GM12865 (cell line): ENCODE data around the gene C10orf143.

Experiments
- DNase-seq: peaks from one replicate; pipeline ENCODE4 v3.0.0; 2010; ENCODE audit warnings: low read depth
- H3K4me3 ChIP-seq: 2 replicates; pipeline ENCODE4 v1.5.1; 2011; ENCODE audit warnings: mild to moderate bottlenecking, low read depth, low read length, control low read depth
- TF ChIP-seq, protein P1 (sequence below): IDR thresholded peaks from 2 replicates; pipeline ENCODE4 v1.5.1; 2011; ENCODE audit warnings: low read length, control low read depth, low read depth, inconsistent platforms; ENCODE audit not compliant: insufficient read depth; ENCODE audit errors: missing control alignments

The C10orf143 gene

DNA sequence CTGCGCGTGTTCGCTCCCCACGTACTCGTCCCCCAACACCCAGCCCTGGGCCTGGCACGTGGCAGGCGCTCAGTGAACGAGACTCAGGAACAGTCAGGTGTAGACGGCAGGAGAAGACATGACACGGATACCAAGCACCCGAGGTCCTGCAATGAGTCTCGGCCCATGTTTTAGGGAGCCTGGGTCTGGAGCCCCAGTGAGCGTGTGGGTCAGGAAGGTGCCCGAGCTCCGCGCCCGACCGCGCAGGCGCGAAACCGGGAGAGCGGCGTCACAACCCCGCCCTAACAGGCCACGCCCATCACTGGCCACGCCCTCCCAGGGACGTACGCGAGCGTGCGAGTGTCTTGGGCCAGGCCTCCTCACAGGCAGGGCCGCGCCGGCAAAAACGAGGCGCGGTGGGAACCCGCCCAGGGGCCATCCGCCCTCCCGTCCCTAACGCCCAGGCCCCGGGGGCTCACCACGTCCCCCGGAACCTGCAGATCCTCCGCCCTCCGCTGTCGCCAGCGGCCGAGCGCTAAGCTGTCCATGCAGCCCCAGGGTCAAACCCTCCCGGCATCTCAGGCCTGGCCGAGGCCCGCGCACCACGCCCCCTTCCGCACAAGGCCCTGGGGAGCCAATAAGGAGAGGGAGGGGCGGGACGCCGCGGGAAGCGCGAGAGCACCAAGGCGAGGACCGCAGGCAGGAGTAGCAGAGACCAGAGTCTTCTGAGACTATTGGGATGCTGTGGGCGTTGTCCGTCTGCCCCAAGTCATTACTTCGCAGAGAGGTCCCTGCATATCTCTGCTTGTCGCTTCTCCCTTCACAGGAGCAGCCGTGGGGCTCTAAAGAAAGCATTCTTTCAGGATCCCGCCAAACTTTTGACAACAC, at the start of gene C10orf143:
Gene C10orf143 (minus strand): TSS at position 585 of the 867 bp plus-strand sequence. CDS start 58 bp downstream, at position 527.
- DNase-seq, result peak; percentile 98
- TF ChIP-seq, protein P1, sequence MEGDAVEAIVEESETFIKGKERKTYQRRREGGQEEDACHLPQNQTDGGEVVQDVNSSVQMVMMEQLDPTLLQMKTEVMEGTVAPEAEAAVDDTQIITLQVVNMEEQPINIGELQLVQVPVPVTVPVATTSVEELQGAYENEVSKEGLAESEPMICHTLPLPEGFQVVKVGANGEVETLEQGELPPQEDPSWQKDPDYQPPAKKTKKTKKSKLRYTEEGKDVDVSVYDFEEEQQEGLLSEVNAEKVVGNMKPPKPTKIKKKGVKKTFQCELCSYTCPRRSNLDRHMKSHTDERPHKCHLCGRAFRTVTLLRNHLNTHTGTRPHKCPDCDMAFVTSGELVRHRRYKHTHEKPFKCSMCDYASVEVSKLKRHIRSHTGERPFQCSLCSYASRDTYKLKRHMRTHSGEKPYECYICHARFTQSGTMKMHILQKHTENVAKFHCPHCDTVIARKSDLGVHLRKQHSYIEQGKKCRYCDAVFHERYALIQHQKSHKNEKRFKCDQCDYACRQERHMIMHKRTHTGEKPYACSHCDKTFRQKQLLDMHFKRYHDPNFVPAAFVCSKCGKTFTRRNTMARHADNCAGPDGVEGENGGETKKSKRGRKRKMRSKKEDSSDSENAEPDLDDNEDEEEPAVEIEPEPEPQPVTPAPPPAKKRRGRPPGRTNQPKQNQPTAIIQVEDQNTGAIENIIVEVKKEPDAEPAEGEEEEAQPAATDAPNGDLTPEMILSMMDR, result no peak
- peak within 1 kb of the TSS; percentile 86 for H3K4me3 ChIP-seq

DNA sequence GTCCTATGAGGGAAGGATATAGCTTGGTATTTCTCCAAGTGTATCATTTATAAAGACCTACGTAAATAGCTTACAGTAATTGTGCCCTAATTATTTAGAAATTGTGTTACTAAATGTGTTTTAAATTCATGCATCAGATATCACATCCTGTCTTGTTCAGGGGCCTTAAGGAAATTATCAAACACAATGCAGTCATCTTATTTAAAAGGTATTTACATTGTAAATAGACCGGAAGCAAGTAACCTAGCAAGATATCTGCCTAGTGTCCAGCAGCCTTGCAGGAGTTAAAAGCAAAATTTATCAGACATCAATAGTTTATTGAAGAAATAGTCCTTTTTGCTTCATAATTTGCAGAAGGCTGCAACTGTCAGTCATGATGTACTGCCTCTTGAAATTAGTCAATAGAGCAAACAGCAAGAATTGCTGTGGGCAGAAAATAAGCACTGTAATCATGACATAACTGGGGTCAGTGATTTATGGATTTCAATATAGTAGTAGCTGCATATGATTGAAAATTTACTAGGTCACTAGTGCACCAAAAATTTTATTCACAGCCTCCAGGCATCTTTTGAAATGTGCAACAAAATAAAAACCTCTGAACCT, 48.7 kb upstream of the C10orf143 start:
- H3K4me3 ChIP-seq, result no peak overlapping the region
- TF ChIP-seq, protein P1, result no peak
- DNase-seq, result no peak

DNA sequence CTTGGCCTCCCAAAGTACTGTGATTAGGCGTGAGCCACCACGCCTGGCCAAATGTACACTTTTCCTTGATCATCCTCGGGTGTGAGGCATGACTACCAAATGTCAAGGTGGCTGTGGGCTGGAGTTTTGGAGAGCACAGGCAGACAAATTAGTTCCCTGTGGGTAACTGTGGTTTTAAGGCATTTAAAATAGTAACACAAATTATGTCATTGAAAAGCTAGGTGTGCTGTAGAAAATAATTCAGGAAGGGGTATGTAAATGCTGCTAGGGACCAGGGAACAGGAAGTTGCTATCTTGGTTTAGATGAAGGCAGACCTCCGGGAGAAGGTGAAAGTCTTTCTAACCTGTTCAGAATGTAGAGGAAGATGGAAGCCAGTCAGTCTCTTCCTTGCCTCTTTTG, 35.4 kb upstream of the C10orf143 start:
- peak; percentile 9 for DNase-seq
- TF ChIP-seq, protein P1, result no peak
- H3K4me3 ChIP-seq, result no peak overlapping the region

DNA sequence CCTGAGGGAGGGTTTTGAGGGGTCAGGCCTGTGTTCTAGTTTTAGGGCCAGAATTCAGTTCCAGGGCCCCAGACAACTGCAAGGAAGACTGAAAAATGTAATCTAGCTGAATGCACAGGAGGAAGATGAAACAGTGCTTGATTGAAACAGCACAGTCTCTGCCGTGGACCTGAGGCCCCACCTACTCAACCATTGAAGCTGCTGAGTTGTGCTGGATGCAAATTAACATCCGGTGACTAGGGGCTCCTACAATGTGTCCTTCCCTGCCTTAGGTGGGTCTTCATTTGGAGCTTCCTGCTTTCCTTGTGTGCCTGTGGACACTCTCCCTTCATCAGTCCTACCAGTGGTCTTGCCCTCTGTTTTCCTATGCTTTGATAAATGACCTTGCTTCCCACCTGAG, 31.2 kb upstream of the C10orf143 start:
- TF ChIP-seq, protein P1, result no peak
- H3K4me3 ChIP-seq, result peak overlapping the region; percentile 4; the same call in 1 of the 2 replicates
- peak; percentile 75 for DNase-seq

DNA sequence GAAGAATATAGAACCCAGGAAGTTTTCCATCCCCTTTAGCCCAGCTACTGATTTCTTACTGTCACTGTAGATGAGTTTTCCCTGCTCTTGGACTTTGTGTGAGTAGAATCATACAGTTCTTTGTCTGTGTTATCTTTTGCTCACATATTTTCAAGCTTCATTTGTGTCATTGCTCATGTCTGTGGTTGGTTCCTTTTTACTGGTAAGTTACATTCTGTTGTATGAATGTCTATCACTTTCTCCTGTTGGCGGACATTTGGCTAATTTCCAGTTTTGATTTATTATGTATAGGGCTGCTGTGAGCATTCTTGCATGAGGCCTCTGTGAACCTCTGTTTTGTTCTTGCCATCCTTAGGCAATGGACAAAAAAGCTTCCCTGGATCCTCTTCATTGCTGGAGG, 30.8 kb upstream of the C10orf143 start:
- TF ChIP-seq, protein P1, result no peak
- DNase-seq, result peak; percentile 33
- peak overlapping the region; percentile 4; the same call in 1 of the 2 replicates for H3K4me3 ChIP-seq

DNA sequence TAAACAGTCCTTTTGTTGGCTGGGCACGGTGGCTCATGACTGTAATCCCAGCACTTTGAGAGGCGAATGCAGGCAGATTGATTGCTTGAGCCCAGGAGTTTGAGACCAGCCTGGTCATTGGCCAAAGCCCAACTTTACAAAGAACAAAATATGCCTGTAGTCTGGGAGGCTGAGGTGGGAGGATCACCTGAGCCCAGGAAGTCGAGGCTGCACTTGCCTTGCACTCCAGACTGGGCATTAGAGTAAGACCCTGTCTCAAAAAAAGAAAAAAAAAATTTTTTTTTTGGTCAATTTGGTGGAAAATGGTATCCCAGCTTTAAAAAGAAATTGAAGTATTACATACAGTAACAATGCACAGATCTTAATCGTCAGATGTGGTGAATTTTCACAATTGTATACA, 30.4 kb upstream of the C10orf143 start:
- TF ChIP-seq, protein P1, result no peak
- DNase-seq, result no peak
- peak overlapping the region; percentile 4; the same call in 1 of the 2 replicates for H3K4me3 ChIP-seq

DNA sequence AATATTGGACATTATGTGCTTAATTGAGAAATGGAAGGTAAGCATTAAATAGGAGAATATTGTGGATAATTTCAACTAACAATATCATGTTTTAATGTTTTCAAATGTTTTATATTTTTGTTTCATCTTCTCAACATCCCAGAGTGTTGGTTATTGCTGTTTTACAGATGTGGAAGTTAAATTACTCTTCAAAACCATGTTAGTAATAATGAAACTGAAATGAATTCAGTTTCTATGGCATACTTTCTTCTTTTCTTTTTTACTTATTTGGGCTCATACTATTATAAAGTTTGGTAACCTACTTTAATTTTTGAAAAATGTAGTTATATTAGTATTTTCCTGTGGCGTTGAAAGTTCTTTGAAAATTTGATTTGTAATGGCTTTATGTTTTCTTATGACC, 29.8 kb upstream of the C10orf143 start:
- peak; percentile 16 for DNase-seq
- peak overlapping the region; percentile 2; the same call in 1 of the 2 replicates for H3K4me3 ChIP-seq

More for the DNA sequence above, 29.8 kb upstream of the C10orf143 start:
- TF ChIP-seq, protein P1, result no peak
